GM21717 (cell line): Measurements from ENCODE around the gene CBFA2T3.

Experiments used
- ATAC-seq: cut with Tn5 transposase; IDR thresholded peaks from one replicate; pipeline ENCODE4 v1.9.1; 2021; ENCODE audit warnings: mild to moderate bottlenecking, moderate library complexity; ENCODE audit not compliant: unreplicated experiment

CBFA2T3 gene

DNA sequence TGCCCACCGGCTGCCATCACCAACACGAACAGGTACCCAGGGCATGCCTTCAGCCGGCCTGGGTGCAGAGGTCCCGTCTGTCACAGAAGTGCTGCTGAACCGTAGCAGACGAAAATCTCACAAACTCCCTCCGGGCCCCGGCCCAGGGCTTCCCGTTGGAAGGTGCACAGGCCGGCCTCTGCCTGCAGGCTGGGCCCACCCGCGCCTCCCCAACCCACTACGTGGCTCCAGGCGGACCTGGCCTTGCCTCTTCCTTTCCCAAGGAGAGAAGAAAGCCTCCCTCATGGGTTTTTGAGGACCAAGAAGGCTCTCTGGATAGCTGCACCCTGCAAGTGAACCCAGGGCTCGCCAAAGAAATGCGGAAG lies 65.1 kb downstream of the CBFA2T3 start:
- ATAC-seq: no peak

DNA sequence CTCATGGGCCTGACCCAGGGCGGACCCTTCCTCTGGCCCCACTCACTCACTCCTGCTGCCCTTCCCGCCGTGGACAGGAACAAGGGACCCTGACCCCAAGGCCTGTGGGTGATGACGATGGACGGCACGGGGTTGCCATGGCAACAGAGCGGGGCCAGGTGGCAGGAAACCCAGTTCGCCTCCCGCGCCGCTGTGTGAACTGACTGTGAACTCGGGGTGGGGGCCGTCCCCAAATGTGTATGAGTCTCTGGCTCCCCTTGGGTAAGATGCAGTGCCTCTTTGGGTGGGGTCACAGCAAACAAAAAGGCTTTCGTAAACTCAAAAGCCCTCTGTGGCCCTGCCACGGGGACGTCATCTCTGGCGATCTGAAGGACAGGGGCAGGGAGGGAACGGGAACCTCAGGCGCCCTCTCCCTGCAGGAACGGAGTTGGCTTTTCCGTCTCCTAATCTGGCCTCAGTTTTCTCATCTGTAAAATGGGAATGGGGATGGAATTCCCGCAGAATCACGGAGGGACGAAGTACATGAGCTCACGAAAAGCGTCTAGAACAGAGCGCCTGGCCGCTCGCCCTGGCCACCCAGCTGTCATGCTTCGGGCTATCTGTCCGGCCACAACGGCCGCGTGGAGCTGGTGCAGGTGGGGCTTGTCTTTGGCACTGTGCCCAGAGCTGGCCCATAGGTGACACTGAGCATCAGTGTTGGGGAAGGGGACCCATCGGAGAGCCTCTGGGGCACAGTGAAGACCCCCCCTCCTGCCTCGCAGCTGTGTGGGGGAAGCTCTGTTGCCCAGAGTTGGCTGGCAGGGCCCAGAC lies 65.7 kb downstream of the CBFA2T3 start:
- no peak for ATAC-seq

DNA sequence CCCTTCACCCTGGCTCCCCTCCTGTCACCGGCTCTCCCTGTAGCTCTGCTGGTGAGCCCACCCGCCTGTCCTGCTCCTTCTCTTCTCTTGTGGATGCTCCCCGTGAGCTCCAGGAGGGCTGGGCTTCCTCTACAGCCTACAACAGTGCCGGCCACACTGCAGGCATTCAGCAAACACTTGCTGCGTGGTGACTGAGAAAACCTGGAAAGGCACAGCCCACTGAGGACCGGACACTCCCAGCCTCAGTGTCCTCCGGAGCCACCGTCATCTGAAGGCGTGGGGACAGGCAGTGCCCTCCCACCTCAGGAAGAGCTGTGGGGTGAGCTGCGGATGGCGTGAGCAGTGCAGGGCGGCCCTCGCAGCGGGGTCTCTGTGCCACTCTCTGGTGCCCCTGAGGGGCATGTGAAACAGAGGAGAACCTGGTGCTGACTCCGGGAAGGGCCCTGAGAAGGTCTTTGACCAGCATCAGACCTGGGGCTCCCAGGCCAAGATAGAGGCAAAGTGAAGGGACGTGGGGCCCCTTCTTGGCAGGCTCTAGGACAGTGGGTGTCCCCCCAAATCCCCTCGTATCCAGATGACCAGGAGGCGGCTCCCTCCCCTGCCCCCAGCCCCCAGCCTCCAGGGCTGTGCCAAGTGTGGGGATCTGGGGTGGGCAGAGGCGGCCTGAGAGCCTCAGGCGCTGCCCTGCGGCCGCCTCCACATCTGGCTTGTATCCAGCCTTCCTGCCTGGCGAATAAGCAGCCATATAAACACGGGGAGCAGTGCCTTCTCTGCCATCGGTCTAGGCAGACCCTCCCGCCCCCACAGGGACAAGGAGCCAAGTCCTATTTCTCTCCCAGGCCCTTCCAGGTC lies 66.5 kb downstream of the CBFA2T3 start:
- ATAC-seq: no peak

DNA sequence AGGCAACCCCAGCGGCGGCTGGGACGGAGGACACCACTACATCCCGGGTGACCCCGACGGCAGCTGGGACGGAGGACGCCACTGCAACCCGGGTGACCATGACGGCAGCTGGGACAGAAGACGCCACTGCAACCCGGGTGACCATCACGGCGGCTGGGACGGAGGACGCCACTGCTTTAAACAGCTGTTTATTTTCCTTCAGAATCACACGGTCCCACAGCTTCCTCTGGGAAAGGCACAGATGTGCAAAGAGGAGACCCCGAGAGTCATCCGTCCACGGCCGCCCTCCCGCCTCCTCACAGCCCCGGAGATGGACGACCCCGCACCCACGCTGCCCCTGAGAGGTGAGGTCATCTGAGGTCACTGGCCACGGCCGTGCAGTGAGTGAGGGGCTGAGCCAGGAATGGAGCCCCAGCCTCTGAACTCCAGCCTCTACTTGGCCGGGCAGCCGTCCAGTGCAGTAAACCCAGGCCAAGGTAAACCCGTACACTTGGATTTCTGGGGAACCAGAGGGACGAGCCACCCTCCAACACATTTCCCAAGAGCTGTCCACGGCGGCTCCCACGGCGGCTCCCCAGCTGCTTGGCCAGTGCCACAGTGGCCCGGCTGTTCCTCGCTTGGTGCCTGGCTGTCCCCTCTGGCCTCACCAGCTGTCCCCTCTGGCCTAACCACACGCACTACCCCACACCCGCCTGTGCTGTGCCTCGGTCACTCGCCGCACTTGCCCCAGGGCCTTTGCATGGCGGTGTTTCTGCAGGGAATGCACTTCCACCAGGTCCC lies 67.4 kb downstream of the CBFA2T3 start:
- no peak for ATAC-seq

DNA sequence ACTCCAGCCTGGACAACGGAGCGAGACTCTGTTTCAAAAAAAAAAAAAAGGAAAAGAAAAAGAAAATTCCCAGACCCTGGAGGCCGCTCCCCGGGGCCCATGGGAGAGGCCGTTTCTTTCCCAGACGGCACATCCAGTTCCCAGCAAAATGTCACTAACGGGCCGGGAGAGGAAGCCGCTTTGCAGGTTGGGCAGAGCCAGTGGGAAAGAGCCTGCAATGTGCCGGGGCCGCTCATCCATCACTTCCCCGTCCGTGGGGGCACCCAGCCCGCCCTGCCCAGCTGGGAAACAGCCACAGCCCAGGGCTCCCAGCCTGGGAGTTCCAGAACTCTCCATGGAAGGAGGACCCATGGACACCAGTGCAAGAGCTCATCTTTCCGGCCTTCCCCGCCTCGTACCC lies 68.7 kb downstream of the CBFA2T3 start:
- ATAC-seq: no peak

DNA sequence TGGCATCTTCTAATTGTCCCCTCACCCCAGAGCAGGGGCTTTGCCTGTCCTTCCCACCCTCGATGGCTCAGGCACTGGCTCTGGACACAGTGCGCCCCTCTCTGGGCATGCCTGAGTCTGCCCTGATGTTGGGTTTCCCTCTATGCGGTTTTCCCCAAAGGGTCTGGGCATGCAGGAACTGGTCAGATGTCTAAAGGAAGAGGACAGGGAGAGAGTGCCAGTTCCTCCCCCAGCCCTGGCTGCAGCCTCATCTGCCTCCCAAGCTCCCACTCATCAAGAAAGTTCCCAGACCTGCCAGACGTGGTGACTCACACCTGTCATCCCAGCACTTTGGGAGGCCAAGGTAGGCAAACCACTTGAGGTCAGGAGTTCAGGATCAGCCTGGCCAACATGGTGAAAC lies 69.2 kb downstream of the CBFA2T3 start:
- ATAC-seq: no peak

DNA sequence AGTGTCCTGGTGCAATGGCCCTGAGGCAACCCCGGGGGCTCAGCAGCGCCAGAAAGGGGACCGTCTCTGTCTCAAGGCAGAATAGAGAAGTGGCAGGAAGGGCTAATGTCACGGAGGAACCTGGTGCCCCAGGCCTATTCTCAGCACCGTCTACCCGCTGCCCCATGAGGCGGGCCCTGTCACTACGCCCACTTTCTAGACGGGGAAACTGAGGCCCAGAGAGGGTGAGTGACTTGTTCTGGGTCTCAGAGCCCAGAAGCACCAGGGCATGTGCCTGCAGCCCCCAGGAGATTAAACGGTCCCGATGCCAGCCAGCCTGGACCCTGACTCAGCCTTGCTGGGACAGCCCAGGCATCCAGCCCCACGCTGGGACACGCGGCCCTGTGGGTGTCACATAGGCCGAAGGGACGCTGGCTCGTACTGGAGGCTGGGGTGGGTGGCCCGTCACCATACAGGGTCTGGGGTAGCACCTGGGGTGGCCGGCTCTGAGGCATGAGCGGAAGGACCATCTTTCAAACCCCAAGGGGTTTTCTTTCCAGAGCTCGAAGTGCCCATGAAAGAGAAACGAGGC lies 70.4 kb downstream of the CBFA2T3 start:
- no peak for ATAC-seq

DNA sequence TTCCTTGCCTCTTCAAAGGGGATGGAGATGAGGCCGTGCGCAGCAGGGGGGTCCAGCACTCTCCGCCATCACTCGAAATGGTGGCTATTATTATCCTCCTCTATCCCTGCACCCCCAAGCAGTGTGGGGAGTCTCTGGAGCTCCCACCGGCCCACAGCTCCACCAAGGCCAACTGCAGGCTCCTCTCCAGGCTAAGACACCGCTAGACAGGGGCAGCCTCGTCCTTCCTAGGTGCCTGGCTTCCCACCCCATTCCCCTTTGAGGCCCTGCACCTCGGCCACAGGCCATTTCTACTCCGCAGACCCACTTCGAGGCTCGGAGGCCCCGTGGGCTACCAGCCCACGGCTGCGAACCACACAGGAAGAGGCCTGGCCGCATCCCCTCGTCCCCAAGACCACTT lies 71.0 kb downstream of the CBFA2T3 start:
- ATAC-seq: no peak

DNA sequence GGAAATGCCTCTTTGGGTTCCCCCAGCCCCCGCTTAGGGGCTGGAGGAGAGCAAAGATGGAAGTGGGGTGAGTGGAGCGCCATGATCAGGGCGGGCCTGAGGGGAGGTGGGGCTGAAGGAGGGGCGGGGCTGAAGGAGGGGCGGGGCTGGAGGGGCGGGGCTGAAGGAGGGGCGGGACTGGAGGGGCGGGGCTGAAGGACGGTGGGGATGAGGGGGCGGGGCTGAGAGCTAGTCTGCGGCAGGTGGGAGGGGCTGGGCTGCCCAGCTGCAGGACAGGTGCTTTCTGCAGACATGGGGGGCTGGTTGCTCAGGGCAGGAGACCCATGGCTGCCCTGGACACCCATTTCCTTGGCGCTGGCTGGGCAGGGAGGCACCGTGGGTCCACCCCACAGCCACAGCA lies 71.4 kb downstream of the CBFA2T3 start:
- no peak for ATAC-seq

DNA sequence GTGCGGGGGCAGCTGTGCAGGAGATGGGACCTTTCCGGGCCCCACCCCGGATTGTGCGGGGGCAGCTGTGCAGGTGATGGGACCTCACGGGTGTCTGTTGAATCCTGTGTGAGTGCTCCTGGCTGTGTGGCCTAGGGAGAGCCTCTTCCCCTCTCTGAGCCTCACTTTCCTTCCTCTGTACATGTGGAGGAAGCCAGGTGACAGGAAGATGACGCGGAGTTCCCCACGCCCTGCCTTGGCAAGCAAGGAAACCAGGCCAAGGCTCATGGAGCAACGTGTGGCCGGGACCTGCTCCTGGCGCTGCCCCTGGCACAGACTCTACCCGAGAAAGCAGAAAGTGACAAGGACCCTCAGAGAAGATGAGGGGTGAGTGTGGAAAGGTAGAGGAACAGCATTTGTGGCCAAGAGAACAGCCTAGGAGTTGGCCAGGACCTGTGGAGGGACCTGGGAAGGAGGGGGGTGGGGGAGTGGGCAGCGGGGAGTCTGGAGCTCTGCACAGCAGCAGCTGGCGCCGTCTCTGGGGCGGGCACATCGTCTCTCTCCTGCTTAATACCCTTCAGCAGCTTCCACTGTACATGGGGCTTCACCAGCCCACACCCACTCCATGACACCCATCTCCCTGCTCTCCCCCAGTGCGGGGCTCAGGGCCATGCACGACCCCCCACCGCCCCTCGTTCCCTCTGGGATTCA lies 72.2 kb downstream of the CBFA2T3 start:
- no peak for ATAC-seq

DNA sequence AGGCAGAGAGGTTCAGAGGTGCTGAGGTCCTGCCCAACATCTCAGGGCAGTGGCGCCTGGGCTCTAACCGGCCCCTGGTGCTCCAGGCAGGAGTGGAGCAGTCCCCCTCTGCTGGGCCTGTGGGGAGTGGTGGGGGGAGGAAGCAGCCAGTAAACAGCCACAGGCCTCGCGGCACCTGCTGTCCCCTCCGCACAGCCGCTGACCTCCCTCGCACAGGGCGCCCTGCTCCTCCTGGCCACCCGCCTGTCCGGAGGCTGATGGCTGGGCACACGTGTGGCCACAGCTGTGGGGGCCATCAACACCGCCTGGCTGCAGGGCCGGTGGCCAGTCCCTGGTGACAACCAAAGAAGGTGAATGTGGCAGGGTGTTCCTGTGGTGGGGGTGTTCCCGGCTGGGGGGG lies 73.7 kb downstream of the CBFA2T3 start:
- ATAC-seq: no peak

DNA sequence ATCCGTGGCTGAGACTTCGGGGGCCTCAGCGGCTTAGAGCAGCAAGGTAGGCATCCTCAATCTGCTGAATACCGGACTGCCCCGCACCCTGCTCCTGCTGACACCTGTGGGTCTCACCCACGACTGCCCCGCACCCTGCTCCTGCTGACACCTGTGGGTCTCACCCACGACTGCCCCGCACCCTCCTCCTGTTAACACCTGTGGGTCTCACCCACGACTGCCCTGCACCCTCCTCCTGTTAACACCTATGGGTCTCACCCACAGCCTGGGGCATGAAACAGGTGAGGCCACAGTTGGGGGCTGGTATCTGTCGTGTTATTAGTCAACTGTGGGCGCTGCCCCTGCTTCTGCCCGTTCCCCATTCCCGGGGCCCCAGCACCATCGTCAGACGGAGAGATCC lies 74.3 kb downstream of the CBFA2T3 start:
- no peak for ATAC-seq

DNA sequence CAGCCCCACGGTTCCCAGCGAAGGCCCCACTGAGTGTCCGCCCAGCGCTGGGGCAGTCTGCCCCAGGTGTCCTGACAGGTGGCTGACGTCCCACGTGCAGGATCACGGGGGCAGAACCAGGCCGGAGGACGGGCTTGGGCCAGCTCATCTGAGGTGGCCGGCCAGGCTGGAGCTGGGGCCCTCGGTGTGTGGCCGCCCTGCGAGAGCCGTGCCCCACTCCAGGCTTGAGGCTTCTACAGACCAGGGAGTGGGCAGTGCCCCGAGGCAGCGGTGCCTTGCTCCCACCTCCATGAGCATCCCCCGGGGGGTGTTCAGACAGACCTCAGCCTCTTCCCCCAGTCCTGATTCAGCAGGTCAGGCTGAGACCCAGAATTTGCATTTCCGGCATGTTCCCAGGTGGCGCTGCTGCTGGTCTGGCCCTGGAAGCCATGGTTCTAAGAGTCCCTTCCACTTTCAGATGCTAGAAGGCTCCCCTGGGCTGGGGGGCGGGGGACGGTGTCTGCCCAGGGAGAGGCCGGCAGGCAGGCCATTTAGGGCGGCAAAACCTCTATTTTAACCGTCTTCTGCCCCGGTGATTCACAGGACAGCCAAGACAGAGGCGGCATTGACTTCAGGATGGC lies 75.2 kb downstream of the CBFA2T3 start:
- no peak for ATAC-seq

DNA sequence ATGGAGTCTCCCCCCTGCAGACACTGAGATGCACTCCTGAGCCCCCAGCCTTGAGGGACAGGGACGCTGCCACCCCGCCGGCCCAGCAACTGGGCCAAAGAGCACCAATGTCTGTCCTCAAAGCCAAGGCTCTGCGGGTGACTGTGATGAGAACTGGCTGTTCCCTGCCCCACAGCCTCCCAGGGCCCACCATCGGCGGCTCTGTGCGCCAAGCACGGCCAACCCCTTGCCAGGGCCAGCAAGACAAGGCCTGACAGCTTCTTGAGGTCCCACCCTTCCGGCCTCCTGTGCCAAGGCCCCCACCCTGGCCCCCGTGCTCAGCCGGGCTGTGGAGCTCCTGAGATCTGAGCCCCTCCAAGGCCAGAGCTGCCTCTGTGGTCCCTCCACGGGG lies 76.3 kb downstream of the CBFA2T3 start:
- no peak for ATAC-seq

DNA sequence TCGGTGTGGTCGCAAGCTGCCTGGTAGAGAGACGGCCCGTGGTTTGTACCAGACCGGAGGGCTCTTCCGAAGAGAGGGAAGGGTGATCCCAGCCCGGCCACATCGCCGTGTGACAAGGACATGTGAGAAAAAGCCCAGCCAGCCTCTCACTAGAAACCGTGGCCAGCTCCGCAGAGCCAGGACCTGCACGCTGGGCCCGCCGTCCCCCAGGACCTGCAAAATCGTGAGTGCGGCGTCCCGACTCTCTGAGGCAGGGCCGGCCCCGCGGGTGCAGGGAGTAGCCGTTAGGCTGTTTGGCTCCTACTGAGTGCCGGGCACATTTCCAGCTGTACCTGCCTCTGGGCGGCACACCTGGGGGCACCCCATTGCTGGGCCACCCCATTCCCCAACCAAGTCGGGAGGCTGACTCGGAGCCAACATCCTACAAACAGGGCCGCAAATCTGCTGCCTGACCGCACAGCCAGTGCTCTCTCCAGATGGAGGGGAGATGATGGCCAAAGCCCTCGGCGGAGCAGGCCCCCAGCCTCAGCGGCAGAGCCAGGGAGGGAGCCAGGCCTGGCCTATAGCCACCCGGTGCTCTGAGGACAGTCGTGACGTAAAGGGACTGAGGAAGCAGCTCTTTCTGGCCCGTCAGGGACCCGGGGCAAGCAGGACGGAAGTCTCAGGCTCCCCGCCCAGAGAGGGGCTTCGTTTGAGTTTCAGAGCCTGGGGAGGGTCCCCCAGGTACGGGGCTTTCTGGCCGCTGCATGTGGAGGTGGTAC lies 76.9 kb downstream of the CBFA2T3 start:
- no peak for ATAC-seq

DNA sequence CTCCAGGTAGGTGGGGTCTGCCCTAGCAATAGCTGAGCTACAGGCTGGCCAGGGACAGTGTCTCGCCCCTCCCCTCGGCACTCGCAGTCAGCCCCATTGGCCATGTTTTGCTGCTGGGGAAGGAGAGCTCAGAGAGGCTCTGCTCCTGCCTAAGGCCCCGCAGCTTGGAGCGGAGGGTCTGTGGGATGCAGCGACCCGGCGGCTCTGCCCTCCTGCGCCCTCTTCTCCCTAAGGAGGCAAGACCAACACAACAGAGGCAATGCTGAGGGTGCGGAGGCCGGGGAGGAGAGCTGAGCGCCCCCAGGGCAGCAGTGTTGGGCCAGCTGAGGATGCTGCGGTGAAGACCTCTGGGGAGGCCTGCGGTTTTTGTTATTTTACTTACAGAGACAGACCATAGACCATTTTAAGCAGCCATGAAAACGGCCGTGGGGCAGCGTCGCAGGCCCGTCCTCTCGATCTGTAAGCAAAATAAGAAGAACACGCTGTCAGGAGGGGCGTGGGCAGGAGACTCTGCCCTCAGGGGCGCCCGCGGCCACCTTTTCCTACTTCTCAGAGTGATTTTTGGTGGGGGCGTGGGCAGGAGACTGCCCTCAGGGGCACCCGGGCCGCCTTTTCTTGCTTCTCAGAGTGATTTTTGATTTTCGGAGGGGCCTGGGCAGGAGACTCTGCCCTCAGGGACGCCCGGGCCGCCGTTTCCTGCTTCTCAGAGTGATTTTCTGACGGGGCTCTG lies 79.1 kb downstream of the CBFA2T3 start:
- ATAC-seq: no peak

DNA sequence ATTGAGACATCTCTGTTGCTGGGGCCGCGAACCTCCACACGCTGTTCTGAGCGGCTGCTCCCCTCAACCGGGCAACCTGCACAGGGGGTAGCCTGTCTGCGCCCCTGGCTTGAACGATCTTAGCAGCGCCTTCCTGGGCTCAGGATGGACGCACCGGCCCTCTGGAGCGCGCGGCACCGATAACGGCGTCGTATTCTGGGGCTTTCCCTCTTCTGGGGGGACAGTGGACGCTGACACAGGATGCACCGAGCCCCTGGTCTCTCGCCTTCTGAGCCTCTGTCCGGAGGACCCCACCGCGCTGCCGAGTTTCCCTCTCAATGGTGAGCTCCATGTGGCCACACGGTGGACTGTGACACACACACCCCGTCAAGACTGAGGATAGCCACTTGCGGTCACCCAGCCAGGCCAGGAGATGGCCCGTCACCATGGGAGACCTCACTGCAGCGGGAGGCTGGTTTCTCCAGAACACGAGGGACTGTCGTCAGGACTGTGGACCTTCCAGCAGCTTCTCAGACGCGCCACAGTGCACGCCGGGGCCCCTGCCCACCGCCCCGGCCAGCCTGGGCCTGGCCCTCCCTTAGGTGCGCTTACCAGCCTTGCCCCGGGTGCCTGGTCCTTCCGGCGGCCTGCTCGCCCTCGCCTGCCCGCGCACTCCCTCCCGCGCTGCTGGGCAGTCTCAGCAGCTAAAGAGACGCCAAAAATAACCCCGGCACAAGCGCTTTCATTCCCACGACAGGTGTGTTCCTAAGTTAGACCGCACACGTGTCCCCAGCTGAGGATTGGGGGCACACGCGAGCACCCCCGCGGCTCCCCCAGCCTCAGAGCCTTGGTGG lies 80.6 kb downstream of the CBFA2T3 start:
- ATAC-seq: no peak

DNA sequence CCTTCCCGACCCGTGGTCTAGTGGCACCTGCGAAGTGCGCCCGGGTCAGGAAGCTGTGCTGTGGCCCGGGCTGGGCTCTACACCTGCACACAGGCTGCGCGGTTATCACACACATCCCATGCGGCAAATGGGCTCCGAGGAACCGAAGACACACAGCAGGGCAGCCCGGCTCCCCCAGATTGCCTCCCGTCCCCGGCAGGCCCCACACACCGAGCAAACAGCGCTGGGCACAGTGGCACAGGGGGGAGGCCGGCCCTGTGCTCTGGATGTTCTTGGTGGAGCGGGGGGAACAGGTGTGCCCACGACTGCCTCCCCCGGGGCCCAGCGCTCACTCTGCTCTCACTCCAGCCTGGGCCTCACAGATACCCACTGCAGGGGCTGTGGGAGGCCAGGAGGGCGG lies 81.7 kb downstream of the CBFA2T3 start:
- ATAC-seq: no peak
